Measurements from ENCODE around the gene STMN1. TPM values are rescaled to one million over a fixed set of nuclear protein-coding genes. Genes with fewer than 3 reads are reported as not detected.

STMN1 gene
- total and polyA plus RNA-seq, 2 of the 8 experiments (the other 6 are each of a cell fraction or from before 2014, with no cell fraction given): 116 to 564 TPM

GRCh38 chr1:25890239-25891034 is 15.8 kb downstream of the STMN1 start (continued):
- TF ChIP-seq CHD7 (IDR thresholded peaks at IDR 0.05; ENCODE audit: insufficient replicate concordance, low read length) (no peak), CHD2 (IDR thresholded peaks at IDR 0.05; ENCODE audit: low read length) (no peak), GTF2F1 (IDR thresholded peaks at IDR 0.05; ENCODE audit: borderline replicate concordance, low read depth, low read length) (no peak), NANOG (IDR thresholded peaks at IDR 0.05; ENCODE audit: insufficient read depth, low read depth, low read length, poor library complexity, severe bottlenecking) (no peak)

All from H1 (cell line).